ENCODE data around the gene PPP2R1B.
"Not testable (repeated sequence)": the region's sequence is repeated elsewhere in the genome, so short reads cannot be mapped to it uniquely, and the experiment has no call there.

Gene PPP2R1B

DNA sequence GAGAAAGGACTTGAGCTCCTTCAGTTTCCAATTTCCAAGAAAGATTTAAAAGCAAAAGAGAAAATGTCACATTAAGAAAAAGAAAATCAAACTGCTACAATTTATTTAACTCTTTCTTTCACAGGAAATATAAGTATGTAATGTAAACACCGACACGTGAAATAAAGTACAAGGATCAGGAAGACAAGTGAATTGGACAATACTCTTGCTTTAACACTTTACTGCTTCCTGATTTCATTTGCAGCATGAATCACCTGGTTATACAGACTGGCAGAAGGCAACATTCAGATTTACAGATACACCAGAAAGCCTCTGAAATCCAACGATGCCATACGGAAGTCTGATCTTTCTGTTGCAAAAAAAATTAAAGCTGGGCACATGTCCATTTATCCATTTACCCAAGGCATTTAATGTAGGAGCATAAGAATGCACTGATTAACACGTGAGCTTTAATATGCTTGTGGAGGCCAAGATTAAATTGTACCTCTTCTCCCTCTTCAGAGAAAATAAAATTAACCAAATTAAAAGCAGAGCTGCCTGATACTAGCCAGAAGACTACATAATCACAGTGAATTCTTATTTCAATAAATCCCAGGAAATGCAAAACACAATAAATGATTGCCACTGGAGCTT is 16.0 kb upstream of the PPP2R1B start:
- no peak for ATAC-seq

DNA sequence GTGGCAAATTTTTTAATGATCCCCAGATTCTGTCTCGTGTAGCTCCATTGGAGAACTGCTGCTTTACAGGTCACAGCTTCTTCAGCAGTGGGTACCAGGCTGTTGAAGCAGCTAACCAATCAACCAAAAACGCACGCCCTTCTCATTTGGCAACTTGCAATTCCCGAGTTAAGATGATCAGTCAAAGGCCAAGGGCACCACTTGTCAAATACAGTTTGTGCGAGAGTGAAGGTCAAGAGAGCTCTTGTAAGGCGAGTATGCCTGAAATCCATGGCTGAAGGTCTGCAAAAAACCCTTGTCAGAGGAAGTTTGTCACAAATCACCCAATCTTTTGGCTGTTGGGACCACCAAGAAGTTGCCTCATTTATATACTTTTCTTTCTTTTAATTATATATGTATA is 12.9 kb upstream of the PPP2R1B start:
- no peak for ATAC-seq

DNA sequence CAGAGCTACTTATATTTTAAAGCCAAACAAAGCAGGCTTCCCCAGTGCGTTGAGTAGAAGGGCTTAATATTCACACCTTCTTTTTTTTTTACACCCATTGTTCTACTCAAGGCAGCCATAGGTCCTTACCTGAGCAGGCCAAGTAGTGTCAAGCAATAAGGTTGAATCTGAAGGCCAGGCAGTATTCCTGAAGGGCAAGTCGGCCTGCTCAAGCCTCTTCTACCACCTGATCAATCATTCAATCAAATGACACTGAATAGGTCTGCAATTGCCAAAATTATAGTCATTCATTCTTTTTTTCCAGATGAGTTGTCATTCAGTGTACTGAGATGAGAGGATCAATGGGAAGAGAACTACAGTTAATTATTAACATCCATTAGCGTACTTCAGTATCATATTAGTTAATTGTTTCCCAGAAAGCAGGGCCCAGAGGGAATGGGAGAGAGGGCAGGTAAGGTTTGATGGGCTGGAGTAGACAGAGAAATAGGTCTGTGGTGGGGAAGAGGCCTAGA is 11.9 kb upstream of the PPP2R1B start:
- ATAC-seq, result no peak

DNA sequence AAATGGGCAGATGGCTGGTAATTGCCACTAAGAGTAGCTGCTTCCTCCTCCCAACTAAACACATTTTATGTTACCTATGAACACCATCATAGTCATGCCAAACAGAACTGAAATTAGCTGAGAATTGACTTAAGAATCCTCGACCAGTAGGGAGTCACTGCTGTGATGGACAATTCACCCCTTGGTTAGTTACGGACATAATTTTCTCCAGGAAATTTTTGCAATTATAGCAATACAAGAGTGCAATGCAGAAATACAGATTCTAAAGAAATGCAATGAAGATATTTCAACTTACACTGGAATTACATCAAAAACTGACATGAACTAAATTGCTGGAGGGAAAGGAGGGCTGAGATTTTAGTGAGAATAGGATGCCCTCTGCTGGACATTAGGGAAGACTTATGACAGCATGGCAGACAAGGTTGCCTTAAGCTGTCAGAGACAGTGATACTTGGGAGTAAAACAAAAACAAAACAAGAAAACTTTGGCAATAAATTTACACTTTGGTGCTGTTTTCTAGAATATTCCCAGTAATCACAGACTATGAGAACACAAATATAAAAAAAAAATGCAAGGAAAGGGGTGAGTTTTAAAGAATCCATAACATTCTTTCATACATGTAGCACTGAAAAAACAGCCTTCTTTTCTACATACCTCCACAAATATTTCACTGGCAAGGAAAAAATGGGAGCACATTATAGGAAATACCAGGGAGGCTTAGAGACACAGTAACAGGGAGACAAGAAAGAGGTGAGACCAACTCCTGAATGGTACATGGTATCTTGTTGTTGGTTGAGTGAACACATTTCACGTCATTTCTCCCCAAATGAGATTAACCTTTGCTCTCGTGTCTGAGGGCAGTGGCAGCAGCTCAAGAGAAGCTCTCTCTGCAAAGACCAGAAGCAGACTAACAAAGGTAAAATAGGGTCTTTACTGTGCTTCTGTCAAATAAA is 11.2 kb upstream of the PPP2R1B start:
- peak; percentile 84 to 86 for ATAC-seq

DNA sequence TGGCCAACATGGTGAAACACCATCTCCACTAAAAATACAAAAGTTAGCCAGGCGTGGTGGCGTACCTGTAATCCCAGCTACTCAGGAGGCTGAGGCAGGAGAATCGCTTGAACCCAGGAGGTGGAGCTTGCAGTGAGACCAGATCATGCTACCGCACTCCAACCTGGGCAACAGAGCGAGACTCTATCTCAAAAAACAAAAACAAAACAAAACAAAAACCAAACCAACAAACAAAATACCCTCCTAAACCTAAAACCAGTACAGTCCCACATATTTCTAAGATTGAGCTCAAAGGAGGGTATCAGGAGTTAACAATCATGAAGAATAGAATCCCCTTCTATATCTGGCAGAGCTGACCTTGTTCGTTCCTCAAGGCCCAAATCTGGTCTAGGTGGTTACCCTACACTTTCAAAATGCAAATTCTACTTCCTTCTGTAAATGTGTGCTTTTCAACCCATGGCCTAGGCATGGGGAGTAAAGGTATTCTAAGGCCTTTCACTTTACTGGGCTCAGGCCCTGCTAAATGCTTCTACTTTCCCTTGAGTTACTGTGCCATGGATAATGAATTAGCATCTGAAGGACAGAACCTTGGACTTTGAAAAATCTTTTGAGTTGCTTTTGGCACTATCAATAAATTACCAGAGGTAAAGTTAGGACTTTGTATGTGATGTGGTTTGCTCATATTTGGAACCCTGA is 10.4 kb upstream of the PPP2R1B start:
- no peak for ATAC-seq

DNA sequence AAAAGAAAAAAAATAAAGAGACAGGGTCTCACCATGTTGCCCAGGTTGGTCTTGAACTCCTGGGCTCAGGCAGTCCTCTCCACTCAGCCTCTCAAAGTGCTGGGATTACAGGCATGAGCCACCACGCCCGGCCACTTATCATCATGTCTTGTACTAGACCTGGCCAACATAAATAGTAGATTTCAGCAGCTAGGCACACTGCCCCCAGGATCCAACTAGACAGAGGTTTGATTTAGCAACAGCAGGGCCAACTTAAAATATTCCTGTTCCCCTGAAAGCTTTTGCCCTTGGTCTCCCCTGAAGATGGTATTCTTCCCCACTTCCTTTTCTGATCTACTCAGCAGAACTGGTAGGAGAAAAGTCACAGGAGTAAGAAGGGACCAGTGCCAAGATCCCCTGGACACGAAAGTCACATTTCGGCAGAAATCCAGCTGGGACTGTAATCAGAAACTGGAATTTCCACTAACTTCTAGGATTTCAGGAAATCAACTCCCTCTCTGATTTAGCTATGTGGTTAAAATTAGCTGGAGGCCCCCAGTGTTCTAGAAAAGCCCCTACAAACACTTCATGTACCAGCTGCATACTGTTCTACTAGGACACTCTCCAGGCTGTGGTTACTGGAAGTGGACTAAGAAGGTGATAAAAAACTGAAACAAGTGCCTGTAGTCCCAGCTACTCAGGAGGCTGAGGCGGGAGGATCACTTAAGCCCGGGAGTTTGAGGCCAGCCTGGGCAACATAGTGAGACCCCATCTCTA is 8.9 kb upstream of the PPP2R1B start:
- ATAC-seq, result no peak

DNA sequence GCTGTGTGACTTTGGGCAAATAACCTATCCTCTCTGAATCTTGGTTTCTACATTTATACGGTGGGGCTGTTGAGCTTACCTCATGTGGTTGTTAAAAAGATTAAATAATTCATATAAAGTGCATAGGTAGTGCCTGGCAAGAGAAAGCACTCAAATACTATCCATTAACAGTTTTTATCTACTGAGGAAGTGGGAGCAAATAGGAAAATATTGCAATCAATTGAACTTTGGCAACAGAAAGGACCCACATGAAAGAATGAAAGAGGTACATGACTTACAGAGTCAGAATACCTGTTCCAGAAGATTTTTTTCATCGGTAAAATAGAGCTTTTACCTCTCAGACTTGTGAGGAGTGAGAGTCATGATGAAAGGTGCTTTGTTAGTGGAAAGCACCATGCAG is 6.3 kb upstream of the PPP2R1B start:
- ATAC-seq, result no peak

DNA sequence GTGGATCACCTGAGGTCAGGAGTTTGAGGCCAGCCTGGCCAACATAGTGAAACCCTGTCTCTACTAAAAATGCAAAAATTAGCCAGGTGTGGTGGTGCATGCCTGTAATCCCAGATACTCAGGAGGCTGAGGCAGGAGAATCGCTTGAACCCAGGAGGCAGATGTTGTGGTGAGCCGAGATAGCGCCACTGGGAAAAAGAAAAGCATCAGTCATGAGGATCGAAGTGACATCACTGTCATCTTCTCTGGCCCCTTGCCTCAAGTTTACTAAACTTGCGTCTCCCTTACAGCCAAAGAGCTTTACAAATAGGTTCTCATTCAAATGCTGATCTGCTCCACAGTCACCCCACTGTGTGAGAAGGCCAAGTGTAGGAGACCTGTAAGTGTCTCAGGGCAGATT is 5.0 kb upstream of the PPP2R1B start:
- not testable (repeated sequence) for ATAC-seq

DNA sequence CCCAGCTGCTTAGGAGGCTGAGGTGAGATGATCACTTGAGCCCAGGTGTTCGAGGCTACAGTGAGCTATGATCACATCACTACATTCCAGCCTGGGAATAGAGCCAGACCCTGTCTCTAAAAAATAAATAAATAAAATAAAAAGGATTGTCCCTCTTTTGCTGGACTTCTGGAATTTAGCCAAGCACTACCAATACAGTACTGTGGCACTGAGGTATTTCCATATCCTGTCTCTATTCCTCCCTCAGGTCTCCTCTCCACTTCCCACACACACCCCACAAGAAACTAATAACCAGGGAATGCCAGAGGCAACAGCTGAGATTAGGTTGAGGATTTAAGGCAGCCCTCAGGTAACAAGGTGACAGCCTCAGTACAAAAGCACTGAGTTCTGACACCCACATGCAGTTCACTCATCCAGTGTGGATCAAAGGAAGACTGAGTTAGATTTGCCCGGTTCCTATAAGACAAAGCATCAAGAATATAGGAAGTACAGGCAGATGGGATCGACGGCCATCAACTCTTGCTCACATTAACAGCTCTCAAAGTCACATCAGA is 4.5 kb upstream of the PPP2R1B start:
- ATAC-seq, result no peak

DNA sequence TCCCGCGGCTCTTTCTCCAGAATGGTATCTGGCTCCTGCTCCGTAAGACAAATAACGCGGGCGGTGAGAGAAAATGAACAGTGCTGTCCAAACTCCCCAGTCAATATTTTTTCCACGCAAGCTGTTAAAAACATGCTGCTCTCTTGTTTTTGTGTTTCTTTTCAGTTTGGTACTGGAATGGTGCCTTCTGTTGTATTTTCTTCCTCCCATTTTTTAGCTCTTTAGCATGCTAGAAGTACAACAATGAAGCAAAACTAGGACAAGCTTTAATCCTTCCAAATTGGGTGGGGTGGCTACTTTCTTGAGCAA is 599 bp upstream of the PPP2R1B start:
- no peak for ATAC-seq

DNA sequence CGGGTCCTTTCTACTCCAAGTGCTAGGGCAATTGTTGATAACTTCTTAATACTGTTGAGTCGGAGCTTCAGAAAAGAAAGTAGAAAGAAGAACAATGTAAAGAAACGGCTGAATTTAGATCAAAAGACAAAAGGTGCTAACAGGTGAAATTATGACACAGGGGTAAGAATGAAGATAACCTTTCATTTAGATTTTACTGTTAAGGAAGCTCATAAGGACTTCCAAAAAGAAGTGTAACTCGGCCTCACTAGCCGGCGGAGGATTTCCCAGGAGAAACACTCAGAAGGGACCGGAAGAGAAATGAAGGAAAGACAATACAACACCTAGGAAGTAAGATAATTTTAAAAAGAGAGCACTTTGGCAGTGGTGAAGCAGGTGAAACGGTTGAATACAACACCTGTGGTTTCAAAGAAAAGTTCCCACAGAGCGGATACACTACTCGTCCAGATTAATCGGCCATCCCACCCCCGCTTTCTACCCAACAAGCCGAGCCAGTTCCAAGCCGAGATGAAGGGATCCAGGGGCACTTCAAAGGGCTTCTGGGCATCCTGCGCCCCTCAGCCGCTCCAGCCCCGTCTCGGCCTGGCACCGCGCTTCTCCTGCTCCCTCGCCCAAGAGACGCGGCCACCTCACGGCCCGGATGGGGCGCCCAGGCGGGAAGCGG is 737 bp downstream of the PPP2R1B start:
- no peak for ATAC-seq

DNA sequence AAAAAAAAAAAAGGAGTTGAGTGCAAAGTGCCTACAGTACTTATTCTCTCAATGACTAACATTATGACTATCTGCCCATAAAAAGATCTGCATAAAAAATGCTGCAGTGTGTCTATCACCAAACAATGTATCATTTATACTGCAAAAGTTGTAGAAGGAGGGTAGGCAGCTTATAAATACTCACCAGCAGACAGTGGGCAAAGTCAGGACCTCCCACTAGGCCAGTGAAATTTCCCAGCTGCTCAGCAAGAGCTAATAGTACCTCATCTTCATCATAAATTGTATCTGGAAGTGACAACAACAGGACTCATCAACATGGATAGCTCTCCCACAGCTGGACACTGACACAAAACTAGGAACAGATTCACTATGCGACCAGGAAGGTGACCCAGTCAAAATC is 1.6 kb downstream of the PPP2R1B start:
- ATAC-seq, result no peak

DNA sequence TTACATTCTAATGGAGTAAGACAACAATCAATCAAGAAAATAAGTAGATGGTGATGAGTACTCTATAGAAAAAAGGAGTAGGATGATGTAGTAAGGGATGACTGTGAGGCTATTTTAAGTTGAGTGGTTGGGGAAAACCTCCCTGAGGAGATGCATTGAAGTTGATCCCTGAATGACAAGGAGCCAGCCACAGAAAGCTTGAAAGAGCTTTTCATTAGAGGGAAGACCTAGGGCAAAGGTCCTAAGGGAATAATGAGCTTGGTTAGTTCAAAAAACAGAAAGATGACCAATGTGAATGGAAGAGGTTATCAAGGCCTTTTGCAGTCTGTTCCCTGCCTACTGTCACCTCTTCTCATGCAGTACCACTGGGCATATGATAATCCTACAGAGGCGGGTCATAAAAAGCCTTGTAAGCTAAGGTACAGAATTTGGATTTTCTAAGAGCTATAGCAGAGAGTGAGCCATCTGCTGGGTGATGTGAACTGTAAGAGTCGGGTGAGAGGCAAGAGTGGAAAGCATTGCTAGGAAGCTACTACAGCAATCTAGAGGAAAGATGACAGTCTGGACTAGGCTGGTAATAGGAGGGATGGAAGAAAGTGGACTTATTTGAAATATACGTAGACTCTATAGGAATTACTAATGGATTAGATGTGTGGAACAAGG is 3.1 kb downstream of the PPP2R1B start:
- ATAC-seq, result no peak

DNA sequence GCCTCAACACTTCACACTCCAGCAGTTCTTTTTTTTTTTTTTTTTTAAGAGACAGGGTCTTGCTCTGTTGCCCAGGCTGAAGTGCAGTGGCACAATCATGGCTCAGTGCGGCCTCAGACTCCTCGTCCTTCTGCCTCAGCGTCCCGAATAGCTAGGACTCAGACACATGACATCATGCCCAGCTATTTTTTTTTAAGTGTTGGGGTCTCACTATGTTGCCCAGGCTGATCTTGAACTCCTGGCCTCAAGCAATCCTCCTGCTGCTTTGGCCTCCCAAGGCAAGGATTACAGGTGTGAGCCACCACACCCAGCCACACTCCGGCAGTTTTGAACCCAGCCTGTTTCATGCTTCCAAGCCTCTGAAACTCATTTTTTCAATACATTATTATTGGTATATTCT is 3.7 kb downstream of the PPP2R1B start:
- no peak for ATAC-seq

DNA sequence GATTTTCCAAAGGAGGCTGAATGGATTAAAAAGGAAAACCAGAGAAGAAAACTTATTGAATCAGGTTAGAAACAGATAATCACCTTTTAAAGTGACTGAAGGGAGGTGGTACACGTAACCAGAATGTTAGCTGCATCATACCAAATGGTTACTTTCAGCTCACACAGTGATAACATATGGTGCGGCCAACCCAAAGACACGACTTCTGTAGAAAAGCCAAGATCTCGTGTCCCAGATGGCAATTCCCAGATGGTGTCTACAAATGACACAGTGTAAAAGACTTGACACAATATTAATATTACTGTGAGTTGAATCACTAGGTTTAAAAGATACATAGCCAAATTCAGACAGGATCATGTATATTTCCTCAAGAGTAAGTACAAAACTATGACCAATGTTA is 5.2 kb downstream of the PPP2R1B start:
- no peak for ATAC-seq

DNA sequence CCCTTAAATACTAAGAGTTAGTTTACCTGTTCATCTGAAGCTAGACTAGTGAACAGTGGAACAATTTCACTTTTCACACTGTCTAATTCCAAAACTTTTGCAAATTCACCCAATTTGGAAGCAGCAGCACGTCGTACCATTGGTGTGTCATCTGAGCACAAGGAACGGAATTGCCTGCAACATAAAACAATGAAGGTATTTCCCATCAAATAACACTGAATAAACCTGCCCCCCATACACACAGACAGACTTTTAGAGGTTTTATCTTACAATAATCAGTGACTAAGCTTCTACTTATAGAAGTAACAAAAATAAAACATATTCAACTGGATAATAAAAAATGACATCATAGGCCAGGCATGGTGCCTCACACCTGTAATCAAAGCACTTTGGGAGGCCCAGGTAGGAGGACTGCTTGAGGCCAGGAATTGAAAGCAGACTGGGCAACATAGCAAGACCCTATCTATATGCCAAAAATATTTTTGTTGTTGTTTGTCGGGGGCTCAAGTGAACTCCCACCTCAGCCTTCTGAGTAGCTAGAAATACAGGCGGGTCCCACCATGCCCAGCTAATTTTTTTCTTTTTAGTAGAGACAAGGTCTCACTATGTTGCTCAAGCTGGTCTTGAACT is 6.3 kb downstream of the PPP2R1B start:
- no peak for ATAC-seq

DNA sequence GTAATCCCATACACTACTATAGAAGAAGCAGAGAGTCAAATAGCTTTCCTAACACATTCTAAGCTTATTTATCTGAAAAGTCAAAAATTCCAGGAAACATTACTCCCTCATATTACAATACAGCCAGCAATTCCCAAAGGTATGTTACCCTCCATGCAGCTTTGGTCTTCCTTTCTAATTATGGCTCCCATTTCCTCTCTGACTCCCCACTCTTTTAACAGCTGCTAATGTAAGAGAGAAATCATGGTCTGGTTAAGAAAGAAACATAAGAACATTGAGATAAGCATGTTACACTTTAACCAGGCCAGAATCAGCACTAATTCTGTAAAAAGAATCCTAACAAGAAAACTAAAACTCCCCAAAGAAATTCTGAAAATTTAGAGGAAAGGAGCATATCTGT is 6.8 kb downstream of the PPP2R1B start:
- ATAC-seq, result no peak

DNA sequence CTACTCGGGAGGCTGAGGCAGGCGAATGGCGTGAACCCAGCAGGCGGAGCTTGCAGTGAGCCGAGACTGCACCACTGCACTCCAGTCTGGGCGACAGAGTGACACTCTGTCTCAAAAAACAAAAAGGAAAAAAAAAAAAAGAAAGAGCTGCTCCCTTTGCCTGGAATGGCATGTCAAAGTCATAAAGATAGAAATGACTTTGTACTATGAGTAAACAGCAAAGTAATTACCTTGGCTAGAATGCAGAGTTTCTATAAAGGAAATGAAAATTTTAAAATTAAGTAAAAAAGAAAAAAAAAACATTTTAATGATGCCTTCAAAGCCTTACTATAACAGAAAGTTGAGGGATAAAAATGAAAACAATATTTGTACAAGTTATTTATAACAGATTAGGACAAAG is 10.1 kb downstream of the PPP2R1B start:
- no peak for ATAC-seq

DNA sequence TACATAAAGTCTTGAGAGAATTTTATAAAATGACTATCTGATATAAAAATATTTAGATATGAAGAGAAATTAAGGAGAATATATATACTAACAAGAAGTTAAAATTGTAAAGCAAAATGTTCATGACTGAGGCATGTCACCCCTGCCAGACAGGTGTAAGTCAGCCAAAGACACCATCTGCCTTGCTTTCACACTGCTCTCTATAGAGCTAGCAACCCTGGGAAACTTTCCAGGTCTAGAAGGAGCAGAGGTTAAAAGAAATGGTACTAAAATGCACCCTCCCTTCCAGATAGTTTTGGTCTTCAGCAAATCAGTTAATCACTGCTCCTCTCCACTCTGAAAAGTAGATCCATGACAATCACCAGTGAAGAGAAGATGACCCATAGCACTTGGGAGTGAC is 16.5 kb downstream of the PPP2R1B start:
- ATAC-seq, result no peak

DNA sequence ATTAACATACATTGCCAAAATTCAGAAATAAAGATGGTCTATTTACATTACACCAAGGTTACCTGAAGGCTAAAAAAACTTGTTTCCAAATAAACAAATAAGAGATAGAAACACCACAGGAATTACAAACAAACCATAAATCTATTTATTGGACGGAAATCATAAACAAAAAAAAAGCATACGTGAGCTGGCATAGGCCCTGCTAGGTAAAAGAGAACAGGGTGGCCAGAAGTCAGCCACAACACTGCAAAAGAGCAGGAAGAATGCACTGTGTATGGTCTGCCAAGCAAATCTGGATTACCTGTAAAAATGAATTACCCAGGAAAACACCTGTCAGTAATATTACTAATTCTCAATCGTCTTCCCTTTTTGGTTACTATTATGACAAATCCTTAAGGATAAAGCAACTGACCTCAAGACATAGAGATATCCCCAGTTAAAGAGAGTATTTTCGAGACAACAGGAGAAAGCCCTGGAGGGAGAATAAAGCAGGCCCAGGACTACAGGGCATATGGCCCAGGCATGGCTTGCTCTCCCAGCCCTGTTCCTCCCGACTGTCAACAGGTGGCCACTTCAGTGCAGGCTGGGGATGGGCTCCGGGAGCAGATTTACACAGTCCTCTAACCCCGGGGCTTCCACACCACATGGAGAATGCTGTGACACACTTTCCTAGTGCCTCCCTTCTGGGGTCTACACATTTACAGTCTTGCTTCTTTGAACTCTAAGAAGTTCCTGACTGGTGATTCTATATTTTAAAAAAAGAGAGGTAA is 18.0 kb downstream of the PPP2R1B start:
- no peak for ATAC-seq
